ENCODE results near the gene AUH.
A peak's percentile ranks its signal among the peaks of the same experiment; 100 is the strongest.
"Not testable (repeated sequence)": the region's sequence is repeated elsewhere in the genome, so short reads cannot be mapped to it uniquely, and the experiment has no call there.

AUH gene

DNA sequence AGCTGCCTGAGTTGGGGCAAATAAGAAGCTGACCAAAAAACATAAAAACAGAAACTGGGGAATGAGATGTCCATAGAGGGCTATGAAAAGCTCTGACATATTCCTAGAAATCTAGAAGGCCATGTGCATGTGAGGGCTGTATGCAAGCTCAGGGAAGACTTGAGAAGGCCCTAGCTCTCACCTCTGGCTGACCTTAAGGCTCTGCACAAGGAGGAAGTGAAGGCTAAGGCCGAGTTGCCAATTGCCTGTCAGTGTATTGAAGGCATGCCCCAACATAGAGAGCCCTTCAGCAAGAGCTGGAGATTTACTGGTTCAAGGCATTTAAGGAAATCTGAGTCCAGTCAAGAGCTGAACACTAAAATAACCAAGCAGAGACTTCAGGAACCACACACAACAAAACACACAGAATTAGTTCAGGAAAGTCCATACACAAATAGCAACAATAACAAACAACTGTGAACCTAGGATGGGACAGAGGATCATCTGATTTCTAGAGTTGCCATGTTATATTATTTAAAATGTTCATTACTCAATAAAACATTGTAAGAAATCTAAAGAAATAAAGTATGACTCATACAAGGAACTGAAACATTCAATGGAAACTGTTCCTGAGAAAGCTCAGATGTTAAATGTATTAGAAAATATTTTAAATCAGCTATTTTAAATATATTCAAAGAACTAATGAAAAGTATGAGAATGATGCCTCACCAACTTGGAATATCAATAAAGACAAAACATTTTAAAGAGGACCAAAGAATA, 161.8 kb downstream of the AUH start:
- H3K27ac ChIP-seq (replicated peaks) = no peak overlapping the region
- DNase-seq (ENCODE audit: low read depth in 1 of 2, low spot score in 1 of 2) = peak in 1 of 2 experiments; percentile 38
- H3K27me3 ChIP-seq (ENCODE audit: insufficient read depth, poor library complexity, severe bottlenecking) = no peaks in the 10 kb centered on the region
- H3K4me3 ChIP-seq (replicated peaks; ENCODE audit: insufficient read depth, low read length) = no peak overlapping the region
- TF ChIP-seq SPI1 (IDR thresholded peaks at IDR 0.05; ENCODE audit: borderline replicate concordance, low read depth) = peak; percentile 27; the same call in 1 of the 2 replicates
- TF ChIP-seq CTCF (IDR thresholded peaks at IDR 0.05; ENCODE audit: insufficient read depth, low read length) = no peak

DNA sequence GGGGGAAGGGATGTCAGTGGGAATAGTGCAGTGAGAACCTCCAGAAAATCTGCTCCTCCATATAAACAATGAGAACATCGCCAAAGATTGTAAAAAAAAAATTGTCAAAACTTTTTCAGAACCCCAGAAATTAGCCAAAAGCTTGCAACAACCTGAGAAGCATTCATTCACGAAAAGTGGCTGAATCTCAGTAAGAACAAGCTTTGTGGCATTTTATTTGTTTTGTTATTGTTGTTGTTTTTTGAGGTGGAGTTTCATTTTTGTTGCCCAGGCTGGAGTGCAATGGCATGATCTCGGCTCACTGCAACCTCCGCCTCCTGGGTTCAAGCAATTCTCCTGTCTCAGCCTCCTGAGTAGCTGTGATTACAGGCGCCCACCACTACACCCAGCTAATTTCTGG, 162.8 kb downstream of the AUH start:
- not testable (repeated sequence) for H3K27me3 ChIP-seq (ENCODE audit: insufficient read depth, poor library complexity, severe bottlenecking); H3K27ac ChIP-seq (replicated peaks); H3K4me3 ChIP-seq (replicated peaks; ENCODE audit: insufficient read depth, low read length); DNase-seq (ENCODE audit: low read depth in 1 of 2, low spot score in 1 of 2)

GRCh38 chr9:91198405-91198804, 163.3 kb downstream of the AUH start:
- TF ChIP-seq GABPA (IDR thresholded peaks at IDR 0.05; ENCODE audit: low read depth) (no peak), SPI1 (IDR thresholded peaks at IDR 0.05; ENCODE audit: borderline replicate concordance, low read depth) (no peak), CTCF (IDR thresholded peaks at IDR 0.05; ENCODE audit: insufficient read depth, low read length) (no peak), REST (IDR thresholded peaks at IDR 0.05; ENCODE audit: insufficient replicate concordance, low read depth) (no peak), POLR2AphosphoS5 (IDR thresholded peaks at IDR 0.05; ENCODE audit: low read depth) (no peak)
- DNase-seq (ENCODE audit: low read depth in 1 of 2, low spot score in 1 of 2) = no peak
- Histone ChIP-seq H3K4me3 (replicated peaks; ENCODE audit: insufficient read depth, low read length) (no peak overlapping the region), H3K27me3 (ENCODE audit: insufficient read depth, poor library complexity, severe bottlenecking) (no peaks in the 10 kb centered on the region), H3K27ac (replicated peaks) (no peak overlapping the region)

- Histone ChIP-seq H3K27ac (replicated peaks) (peak overlapping the region; percentile 9), H3K4me3 (replicated peaks; ENCODE audit: insufficient read depth, low read length) (no peak overlapping the region)
Measured at GRCh38 chr9:91197232-91198181, 164.2 kb downstream of the AUH start.

More at GRCh38 chr9:91197232-91198181, 164.2 kb downstream of the AUH start:
- H3K27me3 ChIP-seq (ENCODE audit: insufficient read depth, poor library complexity, severe bottlenecking) = no peaks in the 10 kb centered on the region
- TF ChIP-seq CTCF (IDR thresholded peaks at IDR 0.05; ENCODE audit: insufficient read depth, low read length) (no peak), POLR2AphosphoS5 (IDR thresholded peaks at IDR 0.05; ENCODE audit: low read depth) (peak; percentile 84)
- DNase-seq (ENCODE audit: low read depth in 1 of 2, low spot score in 1 of 2) = peak; percentile 88 to 99
